GM21576 (cell line): ENCODE results near the gene SLC2A6.
A peak's percentile ranks its signal among the peaks of the same experiment; 100 is the strongest.

Experiments
- ATAC-seq: cut with Tn5 transposase; IDR thresholded peaks from one replicate; pipeline ENCODE4 v1.9.1; 2021; ENCODE audit warnings: mild to moderate bottlenecking, moderate library complexity; ENCODE audit not compliant: unreplicated experiment

Gene SLC2A6

DNA sequence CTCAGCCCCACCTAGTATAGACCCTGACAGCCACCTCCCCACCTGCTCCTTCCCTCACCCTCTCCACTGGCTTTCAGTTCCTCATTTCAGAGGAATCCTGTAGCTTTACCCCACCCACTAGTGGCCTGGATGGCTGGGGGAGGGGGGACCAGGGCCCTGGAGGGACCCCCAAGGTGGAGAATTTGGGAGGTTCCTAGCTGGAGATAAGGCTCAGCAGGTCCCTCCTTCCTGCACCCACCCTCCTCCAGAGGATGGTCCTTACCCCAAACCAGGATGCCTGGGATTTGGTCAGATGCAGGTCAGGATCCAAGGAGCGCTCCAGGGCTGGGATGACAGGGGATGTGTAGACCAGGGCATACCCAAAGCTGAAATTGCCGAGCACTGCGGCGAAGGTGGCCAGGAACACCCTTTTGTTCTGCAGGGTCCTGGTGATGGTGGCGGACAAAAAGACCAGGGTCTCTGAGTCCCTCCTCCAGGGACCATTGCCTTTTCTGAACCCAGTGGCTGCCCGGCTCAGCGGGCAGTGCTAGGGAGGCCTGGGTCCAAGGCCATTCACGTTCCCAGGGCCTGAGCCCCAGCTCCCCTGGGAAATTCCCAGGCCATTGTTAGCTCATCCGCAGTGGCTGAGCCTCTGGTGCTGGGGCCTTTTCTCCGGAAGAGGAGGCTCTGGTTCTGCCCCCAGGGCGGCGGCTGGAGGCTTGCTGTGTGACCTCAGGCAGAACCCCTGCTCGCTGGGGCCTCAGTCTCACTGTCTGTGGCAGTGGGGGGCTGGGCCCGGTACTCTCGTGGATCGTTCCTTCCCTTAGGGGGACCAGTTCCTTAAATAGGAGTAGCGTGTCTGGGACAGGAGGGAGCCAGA is 678 bp downstream of the SLC2A6 start:
- ATAC-seq = peak; percentile 33

DNA sequence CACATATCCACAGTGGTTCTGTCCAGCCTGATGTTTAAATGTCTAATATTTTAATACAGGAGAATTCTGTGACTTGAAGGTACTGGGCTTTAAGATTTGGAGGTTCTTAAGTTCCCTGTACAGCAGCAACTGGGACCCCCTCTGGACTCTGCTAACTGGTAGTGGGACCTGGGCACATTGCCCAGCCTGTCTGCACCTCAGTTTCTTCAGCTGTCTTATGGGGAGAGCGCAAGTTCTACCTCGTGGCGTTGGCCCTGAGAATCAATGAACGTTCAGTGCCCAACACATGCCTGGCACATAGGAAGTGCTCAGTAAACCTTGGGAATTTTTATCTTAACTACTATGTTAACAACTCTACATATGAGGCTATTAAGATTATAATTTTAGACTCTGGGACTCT is 1.4 kb downstream of the SLC2A6 start:
- no peak for ATAC-seq

DNA sequence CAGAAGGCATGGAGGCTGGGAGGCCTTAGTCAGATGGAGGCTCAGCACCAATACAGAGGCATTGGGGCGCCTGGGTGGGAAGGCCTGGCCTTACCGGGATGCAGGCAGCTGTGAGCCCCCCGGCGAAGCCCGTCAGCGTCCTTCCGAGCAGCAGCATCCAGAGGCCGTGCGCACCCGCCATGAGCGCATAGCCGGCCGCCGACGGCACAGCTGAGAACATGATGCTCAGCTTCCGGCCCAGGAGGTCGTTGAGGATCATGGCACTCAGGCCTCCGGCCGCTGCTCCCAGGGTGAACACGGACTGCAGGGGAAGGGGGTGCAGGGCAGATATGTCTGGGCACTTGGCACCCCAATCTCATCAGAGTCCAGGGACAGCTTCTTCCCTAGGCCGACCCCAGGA is 2.0 kb downstream of the SLC2A6 start:
- no peak for ATAC-seq

DNA sequence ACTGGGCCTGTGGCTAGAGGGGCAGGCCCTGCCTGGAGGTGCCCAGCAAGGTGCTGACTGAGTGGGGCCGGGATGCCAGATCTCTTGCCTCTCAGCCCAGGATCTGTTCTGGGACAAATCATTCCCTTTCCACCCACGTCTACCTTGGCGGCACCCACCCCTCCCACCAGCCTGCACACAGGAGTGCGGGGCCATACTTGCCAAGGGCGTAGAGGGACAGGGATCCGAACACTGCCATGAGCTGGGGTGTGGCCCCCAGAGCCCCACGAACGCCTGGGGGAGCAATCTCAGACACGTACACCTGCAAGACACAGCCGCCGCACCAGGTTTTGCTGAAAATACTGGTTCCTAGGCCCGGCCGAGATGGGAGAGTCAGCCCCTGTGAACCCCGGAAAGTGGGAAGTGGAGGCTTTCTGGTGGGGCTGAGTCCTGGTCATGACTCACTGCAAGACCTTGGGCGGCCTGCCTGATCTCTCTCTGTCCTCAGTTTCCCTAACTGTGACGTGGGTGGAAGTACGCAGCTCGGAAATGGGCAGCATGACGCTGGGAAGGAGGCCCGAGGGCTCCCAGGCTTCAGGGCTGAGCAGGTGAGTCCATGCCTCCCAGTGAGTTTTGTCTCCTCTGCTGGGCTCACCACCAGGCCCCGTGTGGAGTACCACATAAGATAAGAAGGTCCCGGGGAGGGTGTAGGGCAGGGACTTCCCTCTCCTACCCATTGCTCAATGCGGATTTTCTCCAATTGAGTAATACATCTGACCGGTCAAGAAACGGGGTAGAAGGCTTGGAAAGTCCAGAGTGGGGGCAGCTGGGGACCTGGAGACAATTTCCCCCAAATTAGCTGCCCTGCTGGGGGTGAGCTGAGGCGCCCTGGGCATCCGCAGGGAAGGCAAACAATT is 2.6 kb downstream of the SLC2A6 start:
- ATAC-seq = no peak

DNA sequence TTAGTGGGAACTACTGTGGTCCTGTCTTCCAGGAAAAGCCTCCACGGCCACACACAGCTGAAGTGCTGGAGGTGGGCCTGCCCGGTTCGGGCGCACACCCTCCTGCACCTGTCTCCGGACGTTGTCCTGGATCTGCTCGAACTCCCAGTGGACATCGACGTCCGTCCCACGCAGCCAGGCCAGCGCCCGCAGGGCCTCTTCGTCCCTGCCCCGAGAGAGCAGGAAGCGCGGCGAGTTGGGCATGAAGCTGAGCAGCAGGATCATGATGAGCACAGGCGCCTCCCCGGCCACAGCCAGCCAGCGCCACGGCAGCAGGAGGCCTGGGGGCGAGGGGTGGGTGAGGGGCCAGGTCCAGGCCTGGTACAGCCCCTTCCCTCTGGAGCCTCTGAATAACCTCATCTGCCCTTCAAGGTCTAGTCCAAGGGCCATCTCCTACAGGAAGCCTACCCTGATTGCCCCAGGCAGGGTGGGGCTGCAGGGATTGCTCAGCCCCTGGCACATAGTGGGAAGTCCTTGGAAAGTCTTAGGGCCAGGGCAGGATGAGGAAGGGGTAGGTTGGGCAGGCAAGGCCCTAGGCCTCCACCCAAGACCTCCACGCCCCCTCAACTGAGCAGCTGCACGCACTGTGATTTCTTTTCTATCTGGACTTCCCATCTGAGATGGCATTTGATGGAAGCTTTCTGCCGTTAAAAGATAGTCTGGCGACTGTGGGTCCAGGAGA is 3.4 kb downstream of the SLC2A6 start:
- ATAC-seq = no peak

DNA sequence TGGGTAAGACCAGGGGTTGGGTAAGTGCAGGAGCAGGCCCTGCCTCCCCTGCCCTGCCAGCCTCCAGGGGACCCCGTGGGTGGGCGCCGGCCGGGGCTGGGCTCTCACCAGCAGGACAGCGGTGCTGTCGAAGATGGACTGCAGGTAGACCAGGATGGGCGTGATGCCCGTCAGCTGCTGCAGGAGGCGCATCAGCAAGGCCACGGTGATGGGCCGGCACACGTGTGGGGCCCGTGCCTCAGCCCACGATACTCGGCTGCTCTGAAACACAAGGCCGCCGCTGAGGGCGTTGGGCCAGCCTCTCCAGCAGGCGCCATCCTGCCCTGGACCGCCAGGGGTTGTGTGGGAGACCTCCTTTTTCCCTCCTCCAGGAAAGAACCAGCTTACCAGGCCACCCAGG is 4.0 kb downstream of the SLC2A6 start:
- no peak for ATAC-seq

DNA sequence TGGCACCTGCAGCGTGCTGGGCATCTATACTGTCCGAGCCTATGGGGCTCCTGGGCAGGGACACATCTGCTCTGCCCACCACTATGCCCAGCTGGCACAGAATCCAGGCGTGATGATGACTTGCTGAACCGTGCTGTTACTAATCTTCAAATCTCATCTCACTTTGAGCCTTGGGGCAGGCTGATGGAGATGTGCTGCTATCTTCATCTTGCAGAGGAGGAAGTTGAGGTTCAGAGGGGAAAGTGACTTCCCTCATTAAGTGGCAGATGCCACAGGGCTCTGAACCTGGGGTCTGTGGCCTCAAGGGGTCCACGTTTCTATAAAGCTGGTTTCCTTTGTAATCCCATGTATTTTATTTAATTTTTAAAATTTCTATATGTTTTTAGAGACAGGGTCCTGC is 4.7 kb downstream of the SLC2A6 start:
- ATAC-seq = no peak

DNA sequence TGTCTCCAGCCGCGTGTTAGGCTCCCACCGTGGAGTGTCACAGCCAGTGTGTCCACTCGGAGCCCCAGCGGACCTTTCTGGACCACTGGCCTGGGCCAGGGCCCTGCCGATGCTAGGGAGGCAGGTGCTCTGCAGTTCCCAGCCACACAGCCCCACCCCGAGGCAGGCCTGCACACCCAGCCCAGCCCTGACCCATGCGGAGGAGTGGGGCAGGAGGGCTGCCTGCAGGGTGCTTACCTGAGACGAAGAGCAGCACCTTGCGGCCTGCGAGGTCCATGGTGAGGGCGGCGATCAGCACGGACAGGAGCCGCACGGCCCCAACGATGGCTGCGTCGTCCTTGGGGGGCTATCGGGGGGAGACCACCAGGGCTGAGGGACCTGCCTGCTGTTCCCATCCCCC is 5.2 kb downstream of the SLC2A6 start:
- ATAC-seq = no peak

DNA sequence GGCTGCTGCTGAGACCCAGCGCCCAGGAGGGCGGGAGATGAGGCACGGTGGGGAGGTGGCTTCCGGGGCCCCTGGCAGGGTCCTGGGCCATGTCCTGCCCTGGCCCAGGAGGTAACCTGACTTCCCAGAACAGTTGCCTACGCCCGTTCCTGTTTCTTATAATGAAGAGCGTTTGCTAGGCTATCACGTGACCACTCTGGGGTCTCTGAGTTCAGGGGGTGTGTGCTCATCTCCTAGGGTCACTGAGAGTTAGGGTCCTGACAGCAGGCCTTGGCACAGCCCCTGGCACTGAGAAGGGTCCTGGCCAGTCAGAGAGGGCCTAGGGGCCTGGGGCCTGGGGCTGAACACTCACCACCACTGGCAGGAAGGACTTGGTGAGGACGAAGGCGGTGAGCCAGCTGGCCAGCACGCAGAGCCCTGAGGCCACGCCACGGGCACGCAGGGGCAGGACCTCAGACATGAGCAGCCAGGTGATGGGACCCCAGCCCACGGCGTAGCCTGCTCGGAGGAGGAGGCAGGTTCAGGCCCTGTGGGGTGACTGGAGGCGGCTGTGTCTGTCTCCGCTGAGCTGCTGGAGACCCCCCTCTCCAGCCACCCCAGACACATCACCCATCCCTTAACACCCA is 6.0 kb downstream of the SLC2A6 start:
- ATAC-seq = no peak

DNA sequence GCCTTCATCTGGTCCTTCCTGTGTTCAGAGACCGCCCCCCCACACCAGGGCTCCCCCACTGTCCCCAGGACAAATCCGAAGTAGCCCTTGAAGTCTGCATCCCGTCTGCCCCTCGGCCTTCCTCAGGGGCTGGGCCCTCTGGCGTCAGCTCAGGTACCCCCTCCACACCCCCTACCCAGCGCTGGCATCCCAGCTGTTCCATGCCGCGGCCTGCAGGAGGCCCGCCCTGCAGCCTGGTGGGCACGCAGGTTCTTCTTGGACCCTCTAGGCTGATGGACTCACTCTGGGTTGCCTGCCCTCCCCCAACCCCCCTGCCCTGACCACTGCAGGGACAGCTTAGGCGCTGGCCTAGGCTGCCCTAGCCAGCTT is 6.6 kb downstream of the SLC2A6 start:
- no peak for ATAC-seq

DNA sequence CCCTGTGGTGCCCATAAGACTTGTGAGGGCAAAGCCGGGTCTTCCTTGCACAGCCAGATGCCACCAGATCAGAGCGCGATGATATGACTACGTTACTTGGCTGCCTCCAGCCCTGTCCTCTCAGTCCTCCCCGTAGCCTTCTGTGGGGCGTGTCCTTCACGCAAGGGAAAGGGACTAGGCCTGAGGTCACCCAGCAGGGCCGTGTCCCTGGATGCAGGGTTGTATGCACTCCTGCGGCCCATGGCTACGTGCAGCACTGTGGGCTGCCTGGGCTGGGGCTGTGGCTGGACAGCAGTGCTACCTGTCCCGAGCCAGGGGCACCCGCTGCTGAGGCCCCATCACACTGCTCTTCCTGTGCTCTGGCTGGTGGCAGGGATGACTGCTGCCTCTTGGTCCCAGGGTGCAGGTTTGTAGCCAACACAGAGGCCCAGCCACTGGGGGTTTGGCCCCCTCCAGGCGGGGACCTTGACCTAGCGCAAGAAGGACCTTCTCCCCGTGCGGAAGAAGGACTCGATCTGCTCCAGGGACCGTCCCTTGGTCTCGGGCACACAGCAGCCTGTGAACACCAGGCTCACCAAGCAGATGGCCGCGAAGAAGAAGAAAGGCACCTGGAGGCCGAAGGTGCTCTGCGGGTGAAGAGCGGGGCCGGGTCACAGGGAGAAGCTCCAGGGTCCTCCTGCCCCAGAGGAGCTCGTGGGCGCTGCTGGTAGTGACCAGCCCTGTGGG is 7.2 kb downstream of the SLC2A6 start:
- no peak for ATAC-seq

DNA sequence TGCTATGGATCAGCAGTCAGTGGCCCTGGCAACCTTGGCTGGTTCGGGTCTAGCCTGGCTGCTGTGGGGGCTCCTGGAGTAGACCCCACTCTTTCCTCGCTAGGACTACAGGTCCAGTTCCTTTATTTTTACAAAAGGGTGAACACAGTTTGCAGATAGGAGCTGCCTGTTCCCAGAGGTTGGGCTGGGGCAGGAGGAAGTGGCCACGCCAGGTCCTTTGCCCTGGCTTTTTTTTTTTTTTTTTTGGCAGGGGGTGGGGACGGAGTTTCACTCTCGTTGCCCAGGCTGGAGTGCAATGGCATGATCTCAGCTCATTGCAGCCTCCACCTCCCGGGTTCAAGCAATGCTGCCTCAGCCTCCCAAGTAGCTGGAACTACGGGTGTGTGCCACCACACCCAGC is 7.9 kb downstream of the SLC2A6 start:
- ATAC-seq = no peak

DNA sequence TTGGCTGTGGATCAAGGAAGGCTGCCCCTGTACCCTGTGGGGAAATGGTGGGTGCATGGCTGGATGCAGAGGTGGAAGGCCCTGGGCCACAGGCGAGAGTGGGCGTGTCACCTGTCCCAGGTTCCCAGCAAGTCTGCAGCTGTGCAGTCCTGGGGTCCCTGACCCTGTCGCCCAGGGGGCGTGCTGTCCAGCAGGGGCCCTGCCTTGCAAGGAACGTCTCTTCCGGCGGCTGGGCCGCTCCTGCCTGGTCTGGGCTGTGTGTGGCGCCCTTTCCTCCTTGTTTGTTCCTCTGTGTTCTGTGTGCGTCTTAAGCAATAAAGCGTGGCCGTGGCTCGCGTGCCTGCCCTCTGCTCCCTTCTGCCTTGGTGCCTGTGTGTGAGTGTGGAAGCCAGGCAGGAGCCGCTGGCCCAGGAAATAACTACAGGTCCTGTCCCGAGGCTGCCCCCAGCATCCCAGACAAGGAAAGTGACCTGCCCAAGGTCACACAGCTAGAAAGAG is 8.4 kb downstream of the SLC2A6 start:
- ATAC-seq = no peak

DNA sequence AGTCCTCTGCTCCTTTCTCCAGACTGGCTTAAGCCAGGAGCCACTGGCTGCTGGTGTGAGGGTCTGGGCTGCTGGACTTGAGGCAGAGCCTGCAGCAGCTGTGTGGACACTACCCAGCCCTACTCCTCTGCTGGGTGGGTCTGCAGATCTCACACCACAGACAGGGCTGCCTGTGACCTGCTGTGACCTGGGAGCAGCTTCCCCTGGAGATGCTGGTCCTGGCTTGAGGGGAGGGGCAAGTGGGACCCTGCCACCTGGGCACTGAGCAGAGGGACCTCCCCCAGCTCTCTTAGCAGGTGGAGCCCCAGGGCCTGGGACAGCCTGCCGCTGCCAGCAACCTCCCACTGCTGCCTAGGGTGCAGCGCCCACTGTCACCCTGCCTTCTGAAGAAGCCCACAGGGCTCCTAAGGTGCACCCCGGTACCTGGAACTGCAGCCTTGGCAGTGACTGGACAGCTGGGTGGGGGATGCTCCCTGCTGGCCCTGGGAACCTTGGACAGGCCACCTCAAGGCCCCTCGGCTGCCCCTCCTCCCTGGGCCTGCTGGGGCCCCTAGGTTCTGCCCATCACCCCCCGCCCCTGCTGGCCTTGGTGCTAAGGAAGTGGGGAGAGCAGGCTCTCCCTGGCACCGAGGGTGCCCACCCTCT is 10.0 kb downstream of the SLC2A6 start:
- ATAC-seq = no peak

DNA sequence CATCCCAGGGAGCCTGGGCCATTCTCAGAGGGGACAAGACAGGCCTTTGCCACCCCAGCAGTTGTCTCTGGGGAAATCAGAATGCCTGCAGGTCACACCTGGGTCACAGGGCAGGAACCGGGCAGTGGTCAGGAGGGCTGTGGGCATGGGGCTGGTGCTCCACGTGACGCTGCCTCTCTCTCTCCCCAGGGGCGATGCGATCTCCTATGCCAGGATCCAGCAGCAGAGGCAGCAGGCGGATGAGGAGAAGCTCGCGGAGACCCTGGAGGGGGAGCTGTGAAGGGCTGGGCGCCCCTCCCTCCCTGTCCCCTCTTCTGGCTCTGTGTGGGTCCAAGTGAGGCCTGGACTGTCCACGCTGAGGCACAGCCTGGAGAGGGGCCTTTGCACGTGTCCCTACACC is 10.5 kb downstream of the SLC2A6 start:
- no peak for ATAC-seq

DNA sequence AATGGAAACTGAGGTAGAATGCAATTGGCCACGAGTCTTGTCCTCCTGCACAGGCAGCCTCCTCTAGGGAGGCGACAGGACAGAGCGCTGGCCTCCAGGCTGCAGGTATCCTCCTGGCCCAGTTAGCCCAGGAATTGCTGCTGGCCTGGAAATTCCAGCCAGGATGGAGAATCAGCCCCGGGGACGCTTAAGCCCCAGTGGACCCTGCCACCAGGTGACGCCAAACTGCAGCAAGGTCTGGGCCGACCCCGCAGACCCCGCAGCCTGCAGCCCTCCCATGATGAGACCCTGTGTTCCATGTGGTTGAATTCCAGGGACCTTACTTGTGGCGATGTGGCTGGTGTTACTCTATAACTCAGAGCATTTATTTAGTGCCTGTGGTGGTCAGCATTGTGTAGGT is 11.8 kb downstream of the SLC2A6 start:
- ATAC-seq = no peak

DNA sequence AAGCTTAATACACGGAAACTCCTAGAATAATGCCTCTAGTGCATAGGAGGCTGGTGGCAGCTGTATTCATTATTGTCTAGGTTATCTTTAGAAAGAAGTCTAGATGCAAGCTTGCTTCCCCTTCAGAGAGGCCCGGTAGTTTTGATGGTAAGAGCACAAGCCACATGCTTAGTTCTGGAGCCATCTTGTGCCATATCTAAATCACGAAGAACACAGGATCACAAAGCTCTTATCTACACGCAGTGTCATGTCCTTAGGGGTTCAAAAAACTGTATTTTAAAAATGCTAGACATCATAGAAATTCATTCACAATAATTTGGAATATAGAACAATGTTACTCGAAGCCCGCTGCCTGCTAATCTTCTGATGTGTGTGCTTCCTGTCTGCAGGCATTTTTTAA is 12.9 kb downstream of the SLC2A6 start:
- no peak for ATAC-seq

DNA sequence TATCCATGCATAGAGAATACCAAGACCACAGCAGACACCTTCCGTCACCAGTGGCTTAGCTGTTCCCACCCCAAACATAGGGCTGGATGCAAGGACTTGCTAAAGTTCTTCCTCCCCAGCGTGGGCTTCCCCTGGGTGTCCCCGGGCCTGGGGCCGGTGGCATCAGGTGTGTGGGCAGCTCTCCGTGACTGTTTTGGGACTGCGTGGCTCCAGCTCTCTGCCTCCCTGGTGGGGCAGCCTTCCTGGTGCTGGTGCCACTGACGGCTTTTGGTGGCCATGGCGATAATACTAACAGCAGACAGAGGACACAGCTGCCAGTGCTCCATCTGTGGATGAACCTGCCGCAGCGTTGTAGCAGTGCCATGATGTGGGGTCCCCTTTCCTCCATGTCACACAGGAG is 14.3 kb downstream of the SLC2A6 start:
- ATAC-seq = no peak

DNA sequence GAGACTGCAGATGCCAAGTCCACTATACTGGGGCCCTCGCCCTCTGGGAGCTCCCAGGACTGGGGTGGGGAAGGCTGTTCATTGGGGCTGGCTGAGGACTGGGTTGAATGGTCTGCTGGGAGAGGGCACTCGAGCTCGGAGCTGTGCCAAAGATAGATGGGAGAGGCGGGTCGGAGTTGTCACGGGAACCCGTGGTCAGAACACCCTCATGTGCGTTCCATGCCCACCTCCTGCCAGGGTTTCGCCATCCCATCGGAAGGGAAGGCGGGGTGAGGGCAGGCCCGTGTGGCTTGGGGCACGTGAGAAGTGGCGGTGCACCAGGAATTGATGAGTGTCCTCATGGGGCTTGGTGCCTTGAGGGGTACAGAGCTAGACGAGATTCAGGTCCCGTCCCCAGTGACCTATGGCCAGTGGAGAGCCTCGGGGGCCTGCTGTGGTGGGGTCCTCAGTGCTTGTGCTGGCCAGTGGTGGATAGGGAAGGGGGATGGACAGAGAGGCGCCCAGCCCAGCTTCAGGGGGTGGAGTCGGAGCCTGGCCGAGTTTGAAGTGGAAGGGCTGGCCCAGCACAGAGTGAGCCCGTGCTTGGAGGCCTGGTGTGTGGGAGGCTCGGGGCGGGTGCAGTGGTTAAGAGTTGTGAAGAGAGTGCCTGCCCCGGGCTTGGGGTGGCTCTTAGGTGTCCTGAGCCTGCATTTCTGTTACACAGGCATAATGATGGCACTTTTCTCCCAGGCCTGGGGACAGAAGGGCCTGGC is 14.9 kb downstream of the SLC2A6 start:
- no peak for ATAC-seq
